CD4-positive, CD25-positive, alpha-beta regulatory T cell (primary cell): ENCODE data around the gene NDUFA1. TPM values are rescaled to one million over a fixed set of nuclear protein-coding genes. Genes with fewer than 3 reads are reported as not detected.
"Not testable (repeated sequence)": the region's sequence is repeated elsewhere in the genome, so short reads cannot be mapped to it uniquely, and the experiment has no call there.

ENCODE experiments used
- ATAC-seq, 2 donors: fragments of 150-1000 bp; cut with Tn5 transposase; one replicate each; pipeline ENCODE4 v1.10.0; 2021; ENCODE audit warnings: low read depth in 2 of 2, moderate number of reproducible peaks in 2 of 2, moderate library complexity in 1 of 2
- DNase-seq, 3 donors: peaks; one replicate each; pipeline versions ENCODE4 v3.0.0 to v3.0.0-alpha.2; 2012 to 2022; ENCODE audit warnings: mixed read lengths in 1 of 3
- H3K27ac ChIP-seq: one replicate; pipeline ENCODE4 v1.7.0; 2013; ENCODE audit warnings: mild to moderate bottlenecking, low read length; ENCODE audit not compliant: insufficient read depth, poor library complexity, severe bottlenecking
- H3K27me3 ChIP-seq: one replicate; pipeline ENCODE4 v1.7.0; 2013; ENCODE audit warnings: low read length; ENCODE audit not compliant: control insufficient read depth, insufficient read depth
- H3K36me3 ChIP-seq: one replicate; pipeline ENCODE4 v1.7.0; 2013; ENCODE audit warnings: mild to moderate bottlenecking, low read length, moderate library complexity; ENCODE audit not compliant: control insufficient read depth, insufficient read depth
- H3K4me1 ChIP-seq: 2 replicates; pipeline ENCODE4 v1.7.0; 2013; ENCODE audit warnings: mild to moderate bottlenecking, low read length; ENCODE audit not compliant: insufficient read depth, control insufficient read depth, poor library complexity, severe bottlenecking
- H3K4me3 ChIP-seq: one replicate; pipeline ENCODE4 v1.7.0; 2013; ENCODE audit warnings: low read depth, mild to moderate bottlenecking, low read length, moderate library complexity
- H3K9me3 ChIP-seq, 2 experiments: 1 replicate in 1 of 2; 2 replicates in 1 of 2; pipeline ENCODE4 v1.7.0; 2013; ENCODE audit warnings: low read length in 2 of 2, mild to moderate bottlenecking in 1 of 2, moderate library complexity in 1 of 2; ENCODE audit not compliant: control insufficient read depth in 2 of 2
- H3K27ac Mint-ChIP-seq, 3 donors: one replicate each; pipeline ENCODE4 v1.8.0; 2020 to 2022; ENCODE audit warnings: mild to moderate bottlenecking in 3 of 3, mixed read lengths in 3 of 3, moderate library complexity in 2 of 3
- H3K27me3 Mint-ChIP-seq: one replicate; pipeline ENCODE4 v1.8.0; 2022; ENCODE audit warnings: mild to moderate bottlenecking, mixed read lengths
- H3K36me3 Mint-ChIP-seq: one replicate; pipeline ENCODE4 v1.8.0; 2020; ENCODE audit warnings: mixed read lengths
- H3K4me1 Mint-ChIP-seq, 4 donors: one replicate each; pipeline ENCODE4 v1.8.0; 2020 to 2022; ENCODE audit warnings: mixed read lengths in 4 of 4, mild to moderate bottlenecking in 1 of 4
- H3K4me3 Mint-ChIP-seq, 4 donors: one replicate each; pipeline ENCODE4 v1.8.0; 2020 to 2022; ENCODE audit warnings: mild to moderate bottlenecking in 4 of 4, mixed read lengths in 4 of 4, moderate library complexity in 3 of 4
- H3K9me3 Mint-ChIP-seq, 7 donors: one replicate each; pipeline ENCODE4 v1.8.0; 2020 to 2022; ENCODE audit warnings: mixed read lengths in 7 of 7, mild to moderate bottlenecking in 3 of 7, moderate library complexity in 2 of 7
- polyA plus RNA-seq, 4 donors: library from polyadenylated mRNA; unstranded; fragments of 300-500 nt; fragmentation: Illumina TruSeq; gene quantifications; one replicate each; pipeline ENCODE4 v1.2.3, GENCODE V29; 2021
- total RNA-seq: library from RNA; stranded (reverse); gene quantifications from one replicate; pipeline ENCODE4 v1.2.3, GENCODE V29; 2022

NDUFA1 gene
- total and polyA plus RNA-seq, 5 donors from 2014 or later = 56.6 to 456 (median 320) TPM

DNA sequence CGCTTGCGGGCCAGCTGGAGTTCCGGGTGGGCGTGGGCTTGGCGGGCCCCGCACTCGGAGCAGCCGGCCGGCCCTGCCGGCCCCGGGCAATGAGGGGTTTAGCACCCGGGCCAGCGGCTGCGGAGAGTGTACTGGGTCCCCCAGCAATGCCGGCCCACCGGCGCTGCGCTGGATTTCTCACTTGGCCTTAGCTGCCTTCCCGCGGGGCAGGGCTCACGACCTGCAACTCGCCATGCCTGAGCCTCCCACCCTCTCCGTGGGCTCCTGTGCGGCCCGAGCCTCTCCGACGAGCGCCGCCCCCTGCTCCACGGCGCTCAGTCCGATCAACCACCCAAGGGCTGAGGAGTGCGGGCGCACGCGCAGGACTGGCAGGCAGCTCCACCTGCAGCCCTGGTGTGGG is 19.0 kb downstream of the NDUFA1 start:
- not testable (repeated sequence) for H3K9me3 ChIP-seq, H3K36me3 Mint-ChIP-seq, ATAC-seq, H3K4me3 ChIP-seq, DNase-seq, H3K27ac ChIP-seq, H3K36me3 ChIP-seq, H3K9me3 Mint-ChIP-seq, H3K27ac Mint-ChIP-seq, H3K27me3 ChIP-seq, H3K4me1 ChIP-seq, H3K4me3 Mint-ChIP-seq
- Mint-ChIP-seq H3K4me1 (peaks cover 0 to 12% (median 6%) of the 10 kb centered on the region in 4 donors), H3K27me3 (peaks cover 12% of the 10 kb centered on the region)

DNA sequence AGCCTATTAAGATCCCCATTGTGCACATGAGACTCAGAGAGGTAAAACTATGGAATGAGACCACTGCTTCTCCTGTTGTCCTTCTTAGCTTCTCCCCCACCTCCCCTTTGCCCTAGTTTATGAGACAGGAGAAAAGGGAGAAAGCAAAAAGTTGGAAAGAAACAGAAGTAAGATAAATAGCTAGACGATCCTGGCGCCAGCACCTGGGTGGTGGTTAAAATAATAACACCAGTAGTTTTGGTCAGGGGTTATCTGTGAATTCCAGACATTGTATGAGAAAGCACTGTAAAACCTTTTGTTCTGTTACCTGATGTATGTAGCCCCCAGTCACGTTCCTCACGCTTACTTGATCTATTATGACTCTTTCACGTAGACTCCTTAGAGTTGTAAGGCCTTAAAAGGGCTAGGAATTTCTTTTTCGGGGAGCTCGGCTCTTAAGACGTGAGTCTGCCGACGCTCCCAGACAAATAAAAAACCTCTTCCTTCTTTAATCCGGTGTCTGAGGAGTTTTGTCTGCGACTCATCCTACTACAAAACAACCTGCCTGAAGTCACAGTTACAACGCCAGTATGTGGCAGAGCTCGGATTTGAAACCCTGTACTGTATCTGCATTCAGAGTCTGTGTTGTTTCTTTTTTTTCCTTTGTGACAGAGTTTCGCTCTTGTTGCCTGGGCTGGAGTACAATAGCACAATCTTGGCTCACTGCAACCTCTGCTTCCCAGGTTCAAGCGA is 20.5 kb downstream of the NDUFA1 start:
- H3K9me3 Mint-ChIP-seq, H3K27ac ChIP-seq, DNase-seq, H3K36me3 Mint-ChIP-seq, H3K9me3 ChIP-seq, H3K36me3 ChIP-seq, H3K4me3 ChIP-seq, H3K4me1 Mint-ChIP-seq, H3K27me3 ChIP-seq, H3K4me1 ChIP-seq, ATAC-seq, H3K4me3 Mint-ChIP-seq: not testable (repeated sequence)
- Mint-ChIP-seq H3K27me3 (peaks cover 12% of the 10 kb centered on the region), H3K27ac (peak overlapping the region in 1 of 3 donors; percentile 43)

DNA sequence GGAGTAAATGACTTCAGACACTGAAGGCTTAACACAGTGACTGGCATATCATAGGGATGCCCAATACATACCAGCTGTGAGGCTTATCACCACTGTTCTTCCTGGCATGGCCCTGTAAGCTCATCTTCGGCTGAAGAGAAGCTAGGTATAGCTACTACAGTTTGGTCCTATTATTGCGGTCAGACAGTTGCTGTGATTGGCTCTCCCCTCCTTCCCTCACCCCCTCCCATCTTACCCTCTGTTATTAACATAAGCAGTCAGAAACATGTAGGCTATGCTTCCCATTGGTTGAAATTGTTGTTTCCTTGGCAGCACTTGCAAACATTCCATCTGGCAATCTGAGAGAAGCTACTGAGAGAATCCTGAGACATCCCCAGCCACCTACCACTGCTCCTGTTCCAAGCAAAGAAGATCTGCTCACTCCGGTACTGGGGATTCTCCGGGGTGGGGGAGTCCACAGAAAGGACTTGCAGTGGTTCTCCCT is 24.3 kb downstream of the NDUFA1 start, which contains the start of gene AKAP14:
AKAP14 (plus strand) TSS at position 51 of the 484 bp plus-strand sequence. CDS start 7,331 bp downstream, outside the sequence.
- Histone ChIP-seq H3K4me1 (no peaks in the 10 kb centered on the region), H3K9me3 (no peaks in the 10 kb centered on the region), H3K27me3 (no peaks in the 10 kb centered on the region), H3K4me3 (no peak within 1 kb of the TSS), H3K27ac (no peak within 1 kb of the TSS), H3K36me3 (no peaks in the 10 kb centered on the region)
- ATAC-seq (no peak), DNase-seq (no peak)
- no peak within 1 kb of the TSS for H3K27ac Mint-ChIP-seq
- no peaks in the 10 kb centered on the region for H3K9me3 Mint-ChIP-seq
- no peaks in the 10 kb centered on the region for H3K36me3 Mint-ChIP-seq
- peaks cover 12% of the 10 kb centered on the region for H3K27me3 Mint-ChIP-seq
- H3K4me3 Mint-ChIP-seq = no peak within 1 kb of the TSS
- H3K4me1 Mint-ChIP-seq = peaks cover 0 to 2% (median 0%) of the 10 kb centered on the region in 4 donors

GRCh38 chrX:119899125-119899524 is 27.5 kb downstream of the NDUFA1 start:
- DNase-seq = no peak
- no peak overlapping the region for H3K4me3 ChIP-seq
- H3K36me3 ChIP-seq = no peaks in the 10 kb centered on the region
- no peak overlapping the region for H3K27ac ChIP-seq
- H3K9me3 Mint-ChIP-seq = no peaks in the 10 kb centered on the region
- H3K4me3 Mint-ChIP-seq = no peak overlapping the region
- H3K27me3 Mint-ChIP-seq = peaks cover 5% of the 10 kb centered on the region
- peaks cover 0 to 2% (median 0%) of the 10 kb centered on the region in 4 donors for H3K4me1 Mint-ChIP-seq
- no peaks in the 10 kb centered on the region for H3K36me3 Mint-ChIP-seq
- ATAC-seq = no peak
- H3K4me1 ChIP-seq = no peaks in the 10 kb centered on the region
- H3K27me3 ChIP-seq = no peaks in the 10 kb centered on the region
- H3K9me3 ChIP-seq = no peaks in the 10 kb centered on the region
- H3K27ac Mint-ChIP-seq = no peak overlapping the region

- H3K27me3 ChIP-seq = no peaks in the 10 kb centered on the region
- H3K36me3 Mint-ChIP-seq = no peaks in the 10 kb centered on the region
- DNase-seq (no peak), ATAC-seq (no peak)
- H3K4me3 ChIP-seq = no peak overlapping the region
- H3K9me3 ChIP-seq = no peaks in the 10 kb centered on the region
- H3K9me3 Mint-ChIP-seq = no peaks in the 10 kb centered on the region
- H3K4me1 ChIP-seq = no peaks in the 10 kb centered on the region
- H3K4me1 Mint-ChIP-seq = peaks cover 0 to 2% (median 0%) of the 10 kb centered on the region in 4 donors
- H3K27me3 Mint-ChIP-seq = peaks cover 5% of the 10 kb centered on the region
- H3K27ac ChIP-seq = no peak overlapping the region
- no peak overlapping the region for H3K4me3 Mint-ChIP-seq
- no peak overlapping the region for H3K27ac Mint-ChIP-seq
- H3K36me3 ChIP-seq = no peaks in the 10 kb centered on the region
Observed at GRCh38 chrX:119900976-119901375, 29.3 kb downstream of the NDUFA1 start.

- Mint-ChIP-seq H3K27ac (no peak overlapping the region), H3K36me3 (no peaks in the 10 kb centered on the region), H3K9me3 (peaks cover 0 to 3% (median 0%) of the 10 kb centered on the region in 7 donors), H3K27me3 (no peaks in the 10 kb centered on the region), H3K4me3 (no peak overlapping the region), H3K4me1 (no peaks in the 10 kb centered on the region)
- Histone ChIP-seq H3K36me3 (no peaks in the 10 kb centered on the region), H3K27me3 (no peaks in the 10 kb centered on the region), H3K4me1 (no peaks in the 10 kb centered on the region), H3K9me3 (no peaks in the 10 kb centered on the region), H3K4me3 (no peak overlapping the region), H3K27ac (no peak overlapping the region)
- no peak for ATAC-seq
- DNase-seq = no peak
Observed at GRCh38 chrX:119916310-119916709, 44.7 kb downstream of the NDUFA1 start.

GRCh38 chrX:119917877-119918276 is 46.2 kb downstream of the NDUFA1 start:
- Mint-ChIP-seq H3K27ac (no peak overlapping the region), H3K36me3 (no peaks in the 10 kb centered on the region), H3K27me3 (no peaks in the 10 kb centered on the region), H3K4me3 (no peak overlapping the region), H3K9me3 (peaks cover 0 to 3% (median 0%) of the 10 kb centered on the region in 7 donors), H3K4me1 (no peaks in the 10 kb centered on the region)
- no peaks in the 10 kb centered on the region for H3K4me1 ChIP-seq
- H3K27me3 ChIP-seq = no peaks in the 10 kb centered on the region
- H3K36me3 ChIP-seq = no peaks in the 10 kb centered on the region
- H3K4me3 ChIP-seq = no peak overlapping the region
- no peaks in the 10 kb centered on the region for H3K9me3 ChIP-seq
- DNase-seq = no peak
- no peak for ATAC-seq
- no peak overlapping the region for H3K27ac ChIP-seq
